GM19468 (cell line): ENCODE measurements around the gene RCHY1.
"Not testable (repeated sequence)": the region's sequence is repeated elsewhere in the genome, so short reads cannot be mapped to it uniquely, and the experiment has no call there.

Experiments used
- ATAC-seq: cut with Tn5 transposase; IDR thresholded peaks from one replicate; pipeline ENCODE4 v1.9.1; 2021; ENCODE audit warnings: mild to moderate bottlenecking, moderate library complexity, moderate number of reproducible peaks; ENCODE audit not compliant: unreplicated experiment; ENCODE audit errors: extremely low read depth

The RCHY1 gene

DNA sequence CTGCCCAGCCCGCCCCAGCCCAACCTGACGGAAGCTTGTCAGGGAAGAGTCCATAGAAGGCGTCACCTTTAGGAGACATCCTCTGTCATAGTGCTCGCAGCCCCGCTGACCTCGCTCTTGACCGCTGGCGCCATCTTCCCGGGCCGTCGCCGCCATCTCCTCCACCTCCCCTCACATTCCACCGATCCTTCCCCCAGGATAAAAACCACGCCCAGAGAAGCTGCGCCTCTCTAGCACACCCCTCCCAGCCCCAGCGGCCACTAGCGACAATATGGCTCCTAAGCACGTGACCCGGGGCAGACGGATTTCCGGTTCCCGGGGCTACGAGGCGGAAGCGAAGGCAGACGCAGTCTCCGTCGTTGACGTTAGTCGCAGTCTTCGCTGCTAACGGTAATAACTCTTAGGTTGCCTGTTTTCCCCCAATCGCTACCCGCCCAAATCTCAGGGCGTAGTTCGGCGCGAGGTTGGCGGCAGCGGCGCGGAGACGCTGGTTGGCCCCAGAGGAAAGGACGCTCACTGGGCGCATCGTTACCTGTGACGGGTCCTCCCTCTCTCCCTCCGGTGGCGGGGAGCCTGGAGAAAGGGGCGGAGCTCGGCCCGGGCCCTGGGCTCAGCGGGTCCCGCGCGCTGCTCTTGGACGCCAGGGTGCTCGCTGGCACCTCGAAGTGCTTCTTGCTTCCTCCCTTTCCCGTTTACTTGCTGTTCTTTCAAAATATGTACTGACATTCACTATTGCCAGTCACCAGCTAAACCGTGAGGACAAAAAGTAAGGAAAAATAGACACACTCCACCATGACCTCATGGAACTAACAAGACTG lies at the start of gene RCHY1, which contains the start of gene THAP6:
Gene RCHY1 (minus strand): TSS at position 273 of the 818 bp plus-strand sequence. CDS start 117 bp downstream, at position 156.
Gene THAP6 (plus strand): TSS at position 343 of the 818 bp plus-strand sequence. CDS start 980 bp downstream, outside the sequence.
- peak; percentile 79 for ATAC-seq

DNA sequence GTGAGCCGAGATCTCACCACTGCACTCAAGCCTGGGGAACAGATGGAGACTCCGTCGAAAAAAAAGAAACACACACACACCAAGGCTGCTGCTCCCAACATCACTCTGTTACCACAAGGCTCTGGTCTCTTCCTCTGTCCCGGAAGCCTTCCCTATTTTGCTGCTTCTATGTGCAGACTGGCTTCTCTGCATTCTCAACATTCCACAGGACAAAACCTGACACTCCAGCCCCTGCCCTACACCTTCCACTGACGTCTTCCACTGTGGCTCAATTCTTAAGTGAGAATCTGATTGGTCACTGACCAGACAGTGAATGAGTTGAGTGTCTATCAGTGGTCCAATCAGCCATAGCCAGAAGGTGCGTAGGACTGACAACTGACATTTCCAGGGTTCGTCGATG lies 47.6 kb upstream of the RCHY1 start:
- ATAC-seq, result no peak

DNA sequence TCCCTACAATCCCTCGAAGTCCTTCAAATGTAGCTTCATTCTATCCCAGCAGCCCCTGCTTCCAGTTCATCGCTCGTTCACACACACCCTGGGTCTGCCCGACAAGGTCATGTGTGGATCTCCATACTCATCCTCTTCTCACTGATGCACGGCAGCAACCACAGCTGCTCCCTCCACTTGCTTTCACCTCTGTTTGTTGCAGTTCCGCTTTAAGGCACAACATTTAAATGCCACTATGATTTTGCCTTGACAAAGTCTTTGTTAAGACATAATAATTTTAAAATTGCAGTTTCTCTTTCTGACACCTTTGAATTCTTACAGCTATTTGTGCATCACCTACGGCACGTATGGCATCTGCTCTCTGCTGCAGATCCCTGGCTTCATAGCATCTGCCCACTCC lies 43.5 kb upstream of the RCHY1 start:
- no peak for ATAC-seq

DNA sequence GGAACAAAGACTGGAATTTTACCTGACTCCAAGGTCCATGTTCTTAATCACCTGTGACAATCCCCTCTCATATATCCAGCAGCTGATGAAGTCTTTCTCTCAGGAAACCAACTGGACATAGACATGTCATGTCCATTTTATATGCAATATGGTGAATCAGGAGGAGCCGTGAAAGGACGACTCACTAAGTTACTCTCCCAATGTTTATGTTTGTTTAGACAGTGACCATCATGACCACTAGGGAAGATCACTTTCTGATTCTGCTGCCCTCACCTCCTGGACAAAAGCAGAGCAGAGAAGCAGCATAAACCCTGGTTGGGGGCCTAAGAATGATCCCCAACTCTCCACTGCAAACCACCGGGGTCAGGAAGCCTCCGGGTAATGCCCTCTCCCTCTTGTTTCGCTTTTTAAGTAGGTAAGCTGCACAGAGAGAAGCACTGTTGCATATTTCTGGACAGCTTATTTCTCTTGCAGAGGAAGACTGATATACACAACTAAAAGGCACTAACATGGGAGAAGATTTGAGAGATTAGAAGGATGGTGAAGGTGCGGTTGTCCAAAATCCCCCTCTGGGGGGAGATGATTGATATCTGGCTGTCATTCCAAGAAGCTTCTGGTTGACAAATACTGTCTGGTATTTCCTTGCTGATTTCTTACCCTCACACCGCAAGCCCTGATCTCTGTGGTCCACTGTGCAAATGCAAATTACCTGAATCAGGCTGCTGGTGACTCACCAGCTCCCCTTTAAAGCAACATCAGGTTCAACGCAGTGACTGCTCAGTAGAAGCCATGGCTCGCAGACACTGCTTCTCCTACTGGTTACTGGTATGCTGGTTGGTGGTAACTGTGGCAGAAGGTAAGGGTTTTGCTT lies 41.3 kb upstream of the RCHY1 start, which contains the start of gene ODAPH:
Gene ODAPH (plus strand): TSS at position 773 of the 871 bp plus-strand sequence. CDS start 17 bp downstream, at position 790.
- ATAC-seq, result peak; percentile 62

DNA sequence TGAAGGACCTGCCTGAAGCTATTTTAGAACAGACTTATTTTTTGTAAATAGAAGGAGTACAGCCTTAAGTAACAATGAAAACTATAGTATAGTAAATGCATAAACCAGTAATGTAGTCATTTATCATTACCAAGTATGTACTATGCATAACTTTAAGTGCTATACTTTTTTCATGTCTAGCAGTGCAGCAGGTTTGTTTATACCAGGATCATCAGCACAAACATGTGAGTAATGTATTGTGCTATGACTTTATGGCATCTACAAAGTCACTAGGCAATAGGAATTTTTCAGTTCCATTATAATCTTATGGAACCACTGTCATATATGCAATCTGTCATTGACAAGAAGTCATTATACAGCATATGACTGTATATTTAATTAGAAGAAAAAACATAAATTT lies 38.2 kb upstream of the RCHY1 start:
- no peak for ATAC-seq

DNA sequence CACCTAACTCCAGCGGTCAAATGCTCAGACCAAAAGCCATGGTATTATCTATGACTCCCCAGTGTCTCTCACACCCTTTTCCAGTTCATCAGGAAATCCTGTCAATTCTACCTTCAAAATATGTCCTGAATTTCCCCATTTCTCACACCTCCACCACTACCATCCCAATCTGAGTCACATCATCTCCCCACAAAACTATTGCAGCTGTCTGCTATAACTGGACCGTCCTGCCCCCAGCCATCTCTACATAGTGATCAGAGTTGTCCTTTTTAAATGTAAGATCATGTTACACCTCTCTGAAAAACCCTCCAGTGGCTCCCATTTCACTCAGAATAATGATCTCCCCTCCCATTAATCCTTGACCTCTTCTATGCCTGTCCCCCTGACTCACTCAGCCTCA lies 34.8 kb upstream of the RCHY1 start:
- ATAC-seq, result no peak

DNA sequence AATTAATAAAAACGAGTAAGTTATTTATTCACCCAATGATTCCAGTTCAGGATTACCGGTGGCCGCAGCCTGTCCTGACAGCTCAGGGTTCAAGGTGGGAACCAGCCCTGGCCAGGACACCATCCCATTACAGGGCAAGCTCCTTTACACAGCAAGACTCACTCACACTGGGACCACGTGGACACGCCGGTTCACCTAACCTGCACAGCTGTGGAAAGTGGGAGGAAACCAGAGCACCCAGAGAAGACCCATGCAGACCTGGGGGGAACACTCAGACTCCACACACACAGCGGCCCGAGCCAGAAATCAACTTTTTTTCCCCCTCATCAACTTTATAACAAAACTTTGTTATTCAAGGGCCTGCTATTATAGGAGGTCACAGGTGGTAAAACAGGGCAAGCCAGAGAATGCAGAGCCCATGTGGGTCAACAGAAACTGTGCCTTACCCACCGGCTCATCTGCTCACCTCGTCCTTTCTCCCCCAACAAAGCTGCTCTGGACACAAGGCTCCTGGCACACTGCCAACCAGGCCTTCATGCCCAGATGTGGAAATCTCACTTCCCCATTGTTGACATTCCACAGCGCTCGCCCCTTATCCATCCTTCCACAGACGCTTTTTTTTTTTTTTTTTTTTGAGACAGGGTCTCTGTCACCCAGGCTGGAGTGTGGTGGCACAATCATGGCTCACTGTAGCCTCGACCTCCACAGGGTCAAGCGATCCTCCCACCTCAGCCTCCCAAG lies 33.6 kb upstream of the RCHY1 start:
- no peak for ATAC-seq

DNA sequence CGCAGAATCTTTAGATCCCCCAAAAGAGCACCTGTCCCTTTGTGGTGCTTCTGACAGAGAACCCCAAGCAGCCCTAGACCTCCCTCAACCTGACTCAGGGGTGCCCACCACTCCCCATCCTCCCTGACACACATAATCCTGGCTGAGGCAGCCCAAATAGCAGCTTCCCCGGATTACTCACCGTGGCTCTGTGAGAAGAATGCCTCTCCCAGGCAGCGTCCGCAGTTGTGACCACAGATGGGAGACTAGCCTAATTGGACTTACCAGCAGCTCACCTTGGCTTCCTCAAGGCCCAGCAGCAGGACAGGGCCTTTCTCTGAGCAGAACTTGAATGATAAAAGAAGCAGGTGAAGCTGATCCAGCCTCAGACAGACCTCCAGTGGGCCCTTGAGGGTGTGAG lies 31.3 kb upstream of the RCHY1 start:
- ATAC-seq, result no peak

DNA sequence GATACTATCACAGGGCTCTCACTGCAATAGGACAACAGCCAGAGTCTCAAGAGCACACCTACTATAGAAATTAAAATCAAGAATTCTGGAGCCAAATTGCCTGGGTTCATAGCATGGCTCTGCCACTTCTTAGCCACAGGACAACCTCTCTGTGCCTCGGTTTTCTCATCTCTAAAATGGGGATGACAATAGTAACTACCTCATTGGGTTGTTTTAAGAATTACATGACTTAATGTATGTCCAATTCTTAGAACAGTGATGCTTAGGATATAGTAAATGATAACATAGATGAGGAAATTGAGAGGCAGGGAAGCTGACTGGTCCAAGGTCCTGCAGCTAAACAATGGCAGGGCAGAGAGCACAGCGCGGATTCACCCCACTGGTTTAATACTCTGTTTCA lies 30.7 kb upstream of the RCHY1 start:
- no peak for ATAC-seq

DNA sequence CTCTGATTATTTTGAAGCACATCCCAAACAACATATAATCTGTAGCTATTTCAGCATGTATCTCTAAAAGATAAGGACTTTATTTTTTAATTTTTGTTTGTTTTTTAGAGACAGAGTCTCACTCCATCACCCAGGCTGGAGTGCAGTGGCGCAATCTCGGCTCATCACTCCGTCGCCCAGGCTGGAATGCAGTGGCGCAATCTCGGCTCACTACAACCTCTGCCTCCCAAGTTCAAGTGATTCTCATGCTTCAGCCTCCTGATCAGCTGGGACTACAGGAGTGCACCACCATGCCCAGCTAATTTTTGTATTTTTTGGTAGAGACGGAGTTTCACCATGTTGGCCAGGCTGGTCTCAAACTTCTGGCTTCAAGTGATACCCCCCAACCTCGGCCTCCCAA lies 30.0 kb upstream of the RCHY1 start:
- not testable (repeated sequence) for ATAC-seq

DNA sequence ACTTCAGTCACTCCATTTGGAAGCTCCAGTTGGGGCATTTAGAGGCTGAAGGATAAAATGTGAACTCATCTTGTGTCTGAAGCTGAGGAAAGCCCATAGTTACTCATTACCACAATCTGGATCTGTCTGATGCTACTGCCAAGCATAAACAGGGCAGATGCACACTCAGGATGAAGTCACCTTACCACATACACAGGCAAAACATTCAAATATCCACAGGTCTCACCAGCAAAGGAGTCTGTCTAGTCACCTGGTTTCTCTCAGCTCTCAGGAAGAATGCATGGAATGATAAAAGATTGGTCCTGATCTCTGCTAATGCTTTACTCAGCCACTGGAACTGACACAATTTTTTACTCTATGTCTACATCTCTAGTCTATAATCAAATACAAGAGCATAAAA lies 28.6 kb upstream of the RCHY1 start:
- ATAC-seq, result no peak

DNA sequence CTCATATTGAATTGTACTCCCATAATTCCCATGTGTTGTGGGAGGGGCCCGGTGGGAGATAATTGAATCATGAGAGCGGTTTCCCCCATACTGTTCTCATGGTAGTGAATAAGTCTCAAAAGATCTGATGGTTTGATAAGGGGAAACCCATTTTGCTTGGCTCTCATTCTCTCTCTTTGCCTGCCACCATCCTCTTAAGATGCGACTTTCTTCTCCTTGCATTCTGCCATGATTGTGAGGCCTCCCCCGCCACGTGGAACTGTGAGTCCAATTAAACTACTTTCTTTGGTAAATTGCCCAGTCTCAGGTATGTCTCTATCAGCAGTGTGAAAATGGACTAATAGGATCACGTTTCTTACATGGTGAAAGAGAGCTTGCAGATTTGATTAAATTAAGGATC lies 23.1 kb upstream of the RCHY1 start:
- not testable (repeated sequence) for ATAC-seq

DNA sequence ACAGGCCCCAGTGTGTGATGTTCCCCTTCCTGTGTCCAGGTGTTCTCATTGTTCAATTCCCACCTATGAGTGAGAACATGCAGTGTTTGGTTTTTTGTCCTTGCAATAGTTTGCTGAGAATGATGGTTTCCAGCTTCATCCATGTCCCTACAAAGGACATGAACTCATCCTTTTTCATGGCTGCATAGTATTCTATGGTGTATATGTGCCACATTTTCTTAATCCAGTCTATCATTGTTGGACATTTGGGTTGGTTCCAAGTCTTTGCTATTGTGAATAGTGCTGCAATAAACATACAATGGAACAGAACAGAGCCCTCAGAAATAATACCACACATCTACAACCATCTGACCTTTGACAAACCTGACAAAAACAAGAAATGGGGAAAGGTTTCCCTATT lies 19.7 kb upstream of the RCHY1 start:
- ATAC-seq, result not testable (repeated sequence)

DNA sequence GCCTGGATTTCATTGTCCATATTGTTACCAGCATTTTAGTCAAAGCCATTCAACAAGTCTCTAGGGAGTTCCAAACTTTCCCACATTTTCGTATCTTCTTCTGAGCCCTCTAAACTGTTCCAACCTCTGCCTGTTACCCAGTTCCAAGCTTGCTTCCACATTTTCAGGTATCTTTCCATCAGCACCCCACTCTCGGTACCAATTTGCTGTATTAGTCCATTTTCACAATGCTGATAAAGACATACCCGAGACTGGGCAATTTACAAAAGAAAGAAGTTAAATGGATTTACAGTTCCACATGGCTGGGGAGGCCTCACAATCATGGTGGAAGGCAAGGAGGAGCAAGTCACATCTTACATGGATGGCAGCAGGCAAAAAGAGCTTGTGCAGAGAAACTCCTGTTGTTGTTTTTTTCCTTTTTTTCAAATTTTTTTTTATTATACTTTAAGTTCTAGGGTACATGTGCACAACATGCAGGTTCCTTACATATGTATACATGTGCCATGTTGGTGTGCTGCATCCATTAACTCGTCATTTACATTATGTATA lies 19.2 kb upstream of the RCHY1 start:
- ATAC-seq, result not testable (repeated sequence)

DNA sequence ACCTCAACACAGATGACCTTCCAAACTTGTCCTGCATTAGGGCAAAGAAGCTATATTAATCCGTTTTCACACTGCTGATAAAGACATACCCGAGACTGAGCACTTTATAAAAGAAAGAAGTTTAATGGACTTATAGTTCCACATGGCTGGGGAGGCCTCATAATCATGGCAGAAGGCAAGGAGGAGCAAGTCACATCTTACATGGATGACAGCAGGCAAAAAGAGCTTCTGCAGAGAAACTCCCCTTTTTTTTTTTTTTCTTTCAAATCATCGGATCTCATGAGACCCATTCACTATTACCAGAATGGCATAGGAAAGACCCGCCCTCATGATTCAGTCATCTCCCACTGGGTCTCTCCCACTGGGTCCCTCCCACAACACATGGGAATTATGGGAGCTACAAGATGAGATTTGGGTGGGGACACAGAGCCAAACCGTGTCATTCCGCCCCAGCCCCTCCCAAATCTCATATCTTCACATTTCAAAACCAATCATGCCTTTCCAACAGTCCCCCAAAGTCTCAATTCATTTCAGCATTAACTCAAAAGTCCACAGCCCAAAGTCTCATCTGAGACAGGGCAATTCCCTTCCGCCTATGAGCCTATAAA lies 17.4 kb upstream of the RCHY1 start:
- not testable (repeated sequence) for ATAC-seq

DNA sequence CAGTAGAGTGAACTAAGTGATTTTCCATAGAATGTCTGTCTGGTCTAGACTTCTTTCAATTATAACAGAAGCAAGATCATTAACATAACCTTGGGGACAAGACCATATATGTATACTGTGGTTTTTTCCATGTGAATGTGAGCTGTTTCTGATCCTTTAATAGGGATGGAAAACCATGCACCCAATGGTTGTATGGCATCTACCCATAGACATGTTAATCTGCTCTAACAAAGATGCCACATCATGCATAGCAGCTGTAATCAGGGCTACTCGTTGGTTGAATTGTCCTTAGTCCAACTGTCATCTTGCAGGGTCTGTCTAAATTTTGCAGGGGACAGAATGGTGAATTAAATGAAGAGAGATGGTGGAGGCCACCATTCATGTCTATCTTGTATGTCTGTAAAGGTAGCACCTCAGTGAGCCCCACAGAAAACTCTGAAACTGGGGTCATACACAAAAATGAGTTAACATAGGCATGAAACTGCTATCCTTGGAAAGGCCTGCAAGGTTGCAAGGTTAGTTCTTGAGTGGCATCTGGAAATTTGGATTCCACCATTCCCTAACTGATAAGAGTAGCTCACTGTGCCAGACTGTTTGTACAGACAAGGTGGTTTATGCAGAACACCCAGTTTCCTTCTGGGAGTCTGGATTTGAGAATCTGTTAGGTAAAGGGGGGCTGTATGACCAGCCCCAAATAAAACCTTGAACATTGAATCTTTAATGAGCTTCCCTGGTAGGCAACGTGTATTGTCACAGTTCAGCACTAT lies 16.5 kb upstream of the RCHY1 start:
- no peak for ATAC-seq

DNA sequence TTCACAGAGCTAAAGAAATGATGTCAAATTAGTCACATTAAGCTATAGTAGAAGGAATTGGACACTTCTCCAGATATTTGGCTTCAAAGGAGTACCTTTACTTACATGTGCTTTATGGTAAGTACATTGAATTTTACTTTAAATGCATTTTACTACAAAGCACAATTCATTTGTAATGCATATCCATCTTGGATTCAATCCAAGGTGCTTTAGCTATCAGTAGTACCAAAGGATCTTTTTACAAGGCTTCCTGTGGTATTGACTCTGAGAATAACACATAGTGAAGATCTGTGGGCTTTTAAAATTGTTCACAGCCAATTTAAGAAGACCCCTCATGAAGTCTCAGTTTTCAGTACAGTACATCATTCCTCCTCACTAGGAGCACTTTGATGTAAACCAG lies 13.3 kb upstream of the RCHY1 start:
- ATAC-seq, result no peak

DNA sequence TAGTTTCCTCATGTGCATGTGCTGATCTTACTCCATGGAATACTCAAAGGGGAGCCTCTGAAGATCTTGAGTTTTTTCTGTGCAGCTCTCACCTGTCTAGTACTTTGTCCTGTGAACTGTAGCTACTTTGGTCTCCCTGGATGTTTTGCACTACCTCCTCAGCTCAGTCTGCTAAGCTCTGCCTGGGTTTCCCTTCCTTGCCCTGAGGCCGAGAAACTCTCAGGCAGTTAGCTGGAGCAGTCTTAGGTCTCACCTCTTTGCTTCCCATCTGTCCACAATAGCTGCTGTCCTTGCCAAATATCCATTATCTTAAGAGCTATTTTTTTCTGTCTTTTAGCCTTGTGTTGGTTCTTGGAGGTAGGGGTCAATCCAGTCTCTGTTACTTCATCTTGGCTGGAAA lies 11.7 kb upstream of the RCHY1 start:
- ATAC-seq, result no peak

DNA sequence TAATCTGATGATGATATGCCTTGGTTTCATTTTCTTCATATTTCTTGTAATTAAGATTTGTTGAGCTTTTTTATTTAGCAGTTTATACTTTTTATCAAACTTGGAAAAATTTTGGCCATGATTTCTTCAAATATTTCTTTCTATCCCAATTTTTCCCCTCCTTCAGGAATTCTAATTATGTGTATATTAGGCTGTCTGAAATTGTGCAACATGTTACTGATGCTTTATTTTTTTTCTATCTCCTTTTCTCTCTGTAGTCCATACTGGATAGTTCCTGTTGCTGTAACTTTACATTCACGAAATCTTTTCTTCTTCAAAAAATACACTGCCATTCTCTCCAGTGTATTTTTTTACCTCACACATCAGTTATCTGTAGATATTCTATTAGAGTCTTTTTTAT lies 10.9 kb upstream of the RCHY1 start:
- ATAC-seq, result no peak
